BLaER1 (cell line): ENCODE results near the gene SNAP23.
A peak's percentile ranks its signal among the peaks of the same experiment; 100 is the strongest.

Source experiments
- H3K27ac ChIP-seq: shearing (Covaris generic); formaldehyde crosslinking; 2 replicates; pipeline ENCODE4 v1.8.1; 2022
- H3K27me3 ChIP-seq: shearing (Covaris generic); formaldehyde crosslinking; 2 replicates; pipeline ENCODE4 v1.8.1; 2022
- H3K36me3 ChIP-seq: shearing (Covaris generic); formaldehyde crosslinking; 2 replicates; pipeline ENCODE4 v1.8.1; 2022
- H3K4me1 ChIP-seq: shearing (Covaris generic); formaldehyde crosslinking; 2 replicates; pipeline ENCODE4 v1.8.1; 2022
- H3K4me2 ChIP-seq: shearing (Covaris generic); formaldehyde crosslinking; 2 replicates; pipeline ENCODE4 v1.8.1; 2022
- H3K4me3 ChIP-seq: shearing (Covaris generic); formaldehyde crosslinking; 2 replicates; pipeline ENCODE4 v1.8.1; 2022
- H3K9ac ChIP-seq: shearing (Covaris generic); formaldehyde crosslinking; 2 replicates; pipeline ENCODE4 v1.8.1; 2022
- H3K9me3 ChIP-seq: shearing (Covaris generic); formaldehyde crosslinking; 2 replicates; pipeline ENCODE4 v1.8.1; 2022
- H4K20me1 ChIP-seq: shearing (Covaris generic); formaldehyde crosslinking; 2 replicates; pipeline ENCODE4 v1.8.1; 2022
- Cebpa-rat ChIP-seq: shearing (Covaris generic); IDR thresholded peaks from 2 replicates; pipeline ENCODE4 v1.8.1; 2022

The SNAP23 gene

GRCh38 chr15:42495361-42496212 lies at the start of gene SNAP23:
Gene SNAP23 (plus strand): TSS chr15:42495634. CDS start chr15:42511847, 16,213 bp downstream.
- H3K4me2 ChIP-seq, result peak within 1 kb of the TSS; percentile 88
- H3K27ac ChIP-seq, result peak within 1 kb of the TSS; percentile 67
- no peaks in the 10 kb centered on the region for H3K27me3 ChIP-seq
- H3K4me1 ChIP-seq, result peaks cover 76% of the 10 kb centered on the region
- H3K9ac ChIP-seq, result peak within 1 kb of the TSS; percentile 84
- H3K4me3 ChIP-seq, result peak within 1 kb of the TSS; percentile 83
- no peaks in the 10 kb centered on the region for H3K36me3 ChIP-seq
- peaks cover 21% of the 10 kb centered on the region; the same call in 1 of the 2 replicates for H4K20me1 ChIP-seq
- H3K9me3 ChIP-seq, result no peaks in the 10 kb centered on the region
- no peak for TF ChIP-seq Cebpa-rat

- Histone ChIP-seq H3K36me3 (peaks cover 94% of the 10 kb centered on the region), H3K9ac (no peak overlapping the region)
These were observed 47.8 kb upstream of the SNAP23 start for GRCh38 chr15:42447599-42447998.

DNA sequence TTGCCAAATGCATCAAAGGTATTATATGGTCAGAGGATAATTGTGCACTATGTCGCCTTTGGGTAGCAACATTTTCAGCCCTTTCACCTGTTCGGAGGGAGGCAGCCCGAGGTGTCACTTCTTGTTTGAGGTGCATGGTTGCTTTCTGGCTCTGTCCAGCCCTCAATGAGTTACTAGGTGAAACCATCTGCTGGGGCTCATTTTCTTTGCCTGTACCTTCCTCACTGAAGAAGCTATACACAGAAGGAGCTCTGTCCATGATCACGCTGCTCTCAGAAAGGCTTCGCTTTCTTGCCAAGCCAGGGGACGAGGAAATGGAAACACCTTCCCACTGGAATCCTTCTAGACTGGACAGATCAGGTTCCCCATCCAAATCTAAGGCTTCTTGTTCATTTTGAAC lies 47.2 kb upstream of the SNAP23 start:
- Histone ChIP-seq H3K27ac (no peak overlapping the region), H3K27me3 (no peaks in the 10 kb centered on the region), H3K4me1 (no peaks in the 10 kb centered on the region), H3K9ac (no peak overlapping the region), H3K36me3 (peaks cover 90% of the 10 kb centered on the region), H3K4me2 (no peak overlapping the region), H3K9me3 (no peaks in the 10 kb centered on the region), H4K20me1 (no peaks in the 10 kb centered on the region; the same call in 1 of the 2 replicates), H3K4me3 (no peak overlapping the region)
- TF ChIP-seq Cebpa-rat, result no peak

More at GRCh38 chr15:42447599-42447998, 47.8 kb upstream of the SNAP23 start:
- Histone ChIP-seq H3K27ac (no peak overlapping the region), H3K27me3 (no peaks in the 10 kb centered on the region), H3K4me3 (no peak overlapping the region), H4K20me1 (no peaks in the 10 kb centered on the region; the same call in 1 of the 2 replicates), H3K9me3 (no peaks in the 10 kb centered on the region), H3K4me2 (no peak overlapping the region), H3K4me1 (no peaks in the 10 kb centered on the region)
- no peak for TF ChIP-seq Cebpa-rat

- Histone ChIP-seq H3K4me2 (no peak overlapping the region), H3K27me3 (no peaks in the 10 kb centered on the region), H3K4me1 (no peaks in the 10 kb centered on the region), H3K36me3 (peaks cover 82% of the 10 kb centered on the region), H3K4me3 (no peak overlapping the region), H3K27ac (no peak overlapping the region), H3K9ac (no peak overlapping the region), H3K9me3 (no peaks in the 10 kb centered on the region), H4K20me1 (no peaks in the 10 kb centered on the region; the same call in 1 of the 2 replicates)
- TF ChIP-seq Cebpa-rat, result no peak
These were observed 45.5 kb upstream of the SNAP23 start for GRCh38 chr15:42449770-42450424.

DNA sequence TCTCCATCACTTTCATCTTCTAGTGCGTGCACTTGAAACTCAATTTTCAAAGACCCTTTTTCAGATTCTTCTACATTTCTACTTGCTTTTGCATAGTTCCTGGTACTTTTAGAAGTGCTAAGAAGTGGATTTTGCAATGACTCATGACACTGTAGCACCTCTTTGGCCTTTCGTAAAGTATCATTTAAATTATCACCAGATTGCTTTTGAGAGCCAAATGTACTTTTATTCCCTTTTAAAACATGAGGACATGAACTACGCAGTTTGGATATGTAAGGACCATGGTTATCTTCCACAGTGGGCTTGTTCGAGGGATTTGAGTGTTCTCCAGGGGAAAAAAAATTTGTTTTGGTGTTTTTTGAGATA lies 45.0 kb upstream of the SNAP23 start:
- no peaks in the 10 kb centered on the region for H3K4me1 ChIP-seq
- H3K4me2 ChIP-seq, result no peak overlapping the region
- H4K20me1 ChIP-seq, result no peaks in the 10 kb centered on the region; the same call in 1 of the 2 replicates
- no peak overlapping the region for H3K9ac ChIP-seq
- H3K27ac ChIP-seq, result no peak overlapping the region
- no peaks in the 10 kb centered on the region for H3K27me3 ChIP-seq
- no peaks in the 10 kb centered on the region for H3K9me3 ChIP-seq
- no peak overlapping the region for H3K4me3 ChIP-seq
- H3K36me3 ChIP-seq, result peaks cover 77% of the 10 kb centered on the region
- no peak for TF ChIP-seq Cebpa-rat

DNA sequence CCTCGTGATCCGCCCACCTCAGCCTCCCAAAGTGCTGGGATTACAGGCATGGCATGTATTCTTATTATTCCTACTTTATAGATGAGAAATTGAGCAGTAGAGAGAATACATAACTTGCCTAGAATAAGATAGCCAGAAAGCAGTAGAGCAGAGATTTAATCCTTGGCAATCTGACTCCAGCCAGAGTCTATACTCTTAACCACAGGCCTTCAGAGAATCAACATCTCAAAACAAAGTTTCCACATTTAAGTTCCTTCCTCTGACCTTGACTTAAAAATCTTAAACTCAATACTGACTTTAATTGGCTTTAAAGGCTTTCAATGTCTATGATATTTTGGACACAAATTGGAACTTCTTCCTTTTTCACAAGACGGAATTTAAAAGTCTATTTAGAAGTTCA lies 41.6 kb upstream of the SNAP23 start:
- Histone ChIP-seq H3K27ac (no peak overlapping the region), H3K4me1 (peaks cover 23% of the 10 kb centered on the region)

GRCh38 chr15:42456531-42456930 lies 38.9 kb upstream of the SNAP23 start:
- Histone ChIP-seq H3K4me1 (peaks cover 30% of the 10 kb centered on the region), H3K4me2 (peak overlapping the region; percentile 47), H3K4me3 (no peak overlapping the region; the same call in 1 of the 2 replicates)

More for the DNA sequence above, 41.6 kb upstream of the SNAP23 start:
- H3K4me2 ChIP-seq, result no peak overlapping the region
- H3K9ac ChIP-seq, result no peak overlapping the region
- H3K27me3 ChIP-seq, result no peaks in the 10 kb centered on the region
- H3K4me3 ChIP-seq, result no peak overlapping the region
- no peaks in the 10 kb centered on the region for H4K20me1 ChIP-seq
- TF ChIP-seq Cebpa-rat, result no peak
- H3K36me3 ChIP-seq, result peaks cover 43% of the 10 kb centered on the region
- H3K9me3 ChIP-seq, result no peaks in the 10 kb centered on the region

GRCh38 chr15:42456971-42457370 lies 38.5 kb upstream of the SNAP23 start:
- Histone ChIP-seq H3K9me3 (no peaks in the 10 kb centered on the region), H3K27ac (peak overlapping the region; percentile 56), H3K4me3 (no peak overlapping the region; the same call in 1 of the 2 replicates), H3K27me3 (no peaks in the 10 kb centered on the region), H3K4me1 (peaks cover 34% of the 10 kb centered on the region), H3K4me2 (peak overlapping the region; percentile 47), H3K9ac (no peak overlapping the region), H4K20me1 (no peaks in the 10 kb centered on the region), H3K36me3 (peaks cover 15% of the 10 kb centered on the region)
- no peak for TF ChIP-seq Cebpa-rat

More at GRCh38 chr15:42456531-42456930, 38.9 kb upstream of the SNAP23 start:
- Histone ChIP-seq H3K9ac (no peak overlapping the region), H3K9me3 (no peaks in the 10 kb centered on the region), H3K27me3 (no peaks in the 10 kb centered on the region), H3K27ac (0 out of 2 replicates have a peak overlapping the region, but pooled peaks have one; percentile 8), H4K20me1 (no peaks in the 10 kb centered on the region), H3K36me3 (peaks cover 19% of the 10 kb centered on the region)
- no peak for TF ChIP-seq Cebpa-rat

DNA sequence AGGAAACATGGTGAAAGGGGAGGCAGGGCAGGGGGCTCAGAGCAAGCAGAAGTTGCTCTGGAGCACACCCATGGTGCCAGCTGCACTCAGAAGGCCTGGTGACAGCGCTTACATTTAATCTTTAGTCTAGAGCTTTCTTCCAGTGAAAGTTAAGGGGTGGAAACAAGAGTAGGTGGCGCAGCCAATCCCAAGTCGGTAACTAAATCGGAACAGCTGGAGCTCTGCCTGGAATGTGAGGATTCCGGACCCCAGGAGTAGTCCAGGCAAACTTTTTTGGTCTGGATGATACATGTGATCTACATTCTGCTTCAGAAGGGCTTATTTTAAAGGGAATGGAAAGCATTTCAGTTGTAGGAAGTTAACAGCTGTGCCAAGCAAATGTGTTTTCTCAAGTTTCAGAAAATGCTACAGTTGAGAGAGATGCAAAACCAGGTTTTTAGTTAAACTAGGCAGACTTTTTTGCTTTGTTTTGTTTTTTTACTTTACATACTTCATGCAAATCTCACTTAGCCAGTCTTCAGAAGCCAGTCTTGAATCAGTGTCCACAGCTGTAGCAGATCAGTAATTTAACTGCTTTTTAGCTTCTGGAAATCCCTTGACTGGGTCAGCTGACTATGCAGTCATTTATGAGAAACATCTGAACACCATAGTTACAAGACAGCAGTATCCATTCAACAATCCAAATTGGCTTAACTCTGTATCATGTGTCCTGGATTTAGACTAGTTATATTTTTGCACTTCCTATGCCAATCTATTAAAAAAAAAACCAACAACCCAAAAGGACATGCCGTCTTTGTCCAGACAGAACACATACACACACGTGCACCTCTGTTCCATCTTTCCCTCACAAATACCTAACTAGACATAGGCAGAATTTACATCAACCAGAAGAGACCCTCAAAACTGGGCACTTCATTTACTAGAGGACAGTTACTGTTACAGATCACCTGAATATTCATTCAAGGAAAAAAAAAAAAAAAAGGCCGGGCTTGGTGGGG lies 37.7 kb upstream of the SNAP23 start:
- no peak for TF ChIP-seq Cebpa-rat
- H3K27me3 ChIP-seq, result no peaks in the 10 kb centered on the region
- H3K36me3 ChIP-seq, result peaks cover 12% of the 10 kb centered on the region
- H3K27ac ChIP-seq, result peak overlapping the region; percentile 56
- no peak overlapping the region for H3K9ac ChIP-seq
- no peaks in the 10 kb centered on the region for H3K9me3 ChIP-seq
- peak overlapping the region; percentile 47 for H3K4me2 ChIP-seq
- no peaks in the 10 kb centered on the region for H4K20me1 ChIP-seq
- H3K4me1 ChIP-seq, result peaks cover 34% of the 10 kb centered on the region
- no peak overlapping the region for H3K4me3 ChIP-seq
